ENCODE data around the gene LSM7.

- TF ChIP-seq CTCF (IDR thresholded peaks at IDR 0.05) (no peak), EZH2phosphoT487 (IDR thresholded peaks at IDR 0.05) (no peak), EZH2 (IDR thresholded peaks at IDR 0.05) (no peak)
These were observed 44.4 kb downstream of the LSM7 start for GRCh38 chr19:2283835-2284507.
